Stimulated activated effector memory CD8-positive, alpha-beta T cell treated with anti-CD3 and anti-CD28 coated beads, Interleukin-12 subunit alpha, Interleukin-12 subunit beta, amount 100 ng/mL, for 72 hours (primary cell): ENCODE data around the gene PKN3.

Experiments
- ATAC-seq: fragments of 150-1000 bp; cut with Tn5 transposase; 2 replicates; pipeline ENCODE4 v1.10.0; 2021
- DNase-seq, 2 donors: peaks; one replicate each; pipeline ENCODE4 v3.0.0; 2021 to 2022; ENCODE audit warnings: low spot score in 2 of 2
- H3K27ac Mint-ChIP-seq: one replicate; pipeline ENCODE4 v1.8.0; 2022; ENCODE audit warnings: mild to moderate bottlenecking, mixed read lengths
- H3K36me3 Mint-ChIP-seq: one replicate; pipeline ENCODE4 v1.8.0; 2022; ENCODE audit warnings: mild to moderate bottlenecking, mixed read lengths
- H3K4me1 Mint-ChIP-seq: one replicate; pipeline ENCODE4 v1.8.0; 2022; ENCODE audit warnings: mixed read lengths
- H3K4me3 Mint-ChIP-seq: one replicate; pipeline ENCODE4 v1.8.0; 2022; ENCODE audit warnings: mild to moderate bottlenecking, mixed read lengths
- H3K9me3 Mint-ChIP-seq: one replicate; pipeline ENCODE4 v1.8.0; 2022; ENCODE audit warnings: mixed read lengths

The PKN3 gene

DNA sequence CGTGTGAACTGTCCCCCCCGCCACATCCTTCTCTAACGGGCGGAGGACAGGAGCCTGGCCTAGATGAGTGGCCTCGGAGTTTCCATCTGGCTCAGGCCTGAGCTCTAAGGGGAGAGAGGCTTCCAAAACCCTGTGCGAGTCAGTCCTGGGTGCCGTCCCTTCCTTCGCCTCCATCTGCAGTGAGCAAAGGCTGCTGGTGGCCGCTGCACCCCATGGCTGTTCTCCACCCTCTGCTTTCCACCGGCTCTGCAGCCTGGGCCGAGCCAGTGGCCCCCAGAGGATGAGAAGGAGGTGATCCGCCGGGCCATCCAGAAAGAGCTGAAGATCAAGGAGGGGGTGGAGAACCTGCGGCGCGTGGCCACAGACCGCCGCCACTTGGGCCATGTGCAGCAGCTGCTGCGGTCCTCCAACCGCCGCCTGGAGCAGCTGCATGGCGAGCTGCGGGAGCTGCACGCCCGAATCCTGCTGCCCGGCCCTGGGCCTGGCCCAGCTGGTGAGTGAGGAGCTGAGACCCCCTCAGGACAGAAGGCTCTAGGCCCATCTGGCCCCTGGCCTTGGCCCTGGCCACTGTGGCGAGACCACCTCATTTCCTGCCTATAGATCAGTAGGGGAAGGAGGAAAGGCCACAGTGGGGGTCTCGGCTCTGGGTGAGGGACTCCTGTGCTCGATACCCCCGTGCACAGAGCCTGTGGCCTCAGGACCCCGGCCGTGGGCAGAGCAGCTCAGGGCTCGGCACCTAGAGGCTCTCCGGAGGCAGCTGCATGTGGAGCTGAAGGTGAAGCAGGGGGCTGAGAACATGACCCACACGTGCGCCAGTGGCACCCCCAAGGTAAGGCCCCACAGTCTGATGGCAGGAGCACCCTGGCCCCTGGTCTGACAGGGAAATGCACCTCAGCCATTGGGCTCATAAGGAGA is 3.0 kb downstream of the PKN3 start:
- DNase-seq (no peak), ATAC-seq (no peak)
- Mint-ChIP-seq H3K4me1 (peaks cover 20% of the 10 kb centered on the region), H3K4me3 (no peak overlapping the region), H3K36me3 (peaks cover 12% of the 10 kb centered on the region), H3K9me3 (no peaks in the 10 kb centered on the region), H3K27ac (no peak overlapping the region)

DNA sequence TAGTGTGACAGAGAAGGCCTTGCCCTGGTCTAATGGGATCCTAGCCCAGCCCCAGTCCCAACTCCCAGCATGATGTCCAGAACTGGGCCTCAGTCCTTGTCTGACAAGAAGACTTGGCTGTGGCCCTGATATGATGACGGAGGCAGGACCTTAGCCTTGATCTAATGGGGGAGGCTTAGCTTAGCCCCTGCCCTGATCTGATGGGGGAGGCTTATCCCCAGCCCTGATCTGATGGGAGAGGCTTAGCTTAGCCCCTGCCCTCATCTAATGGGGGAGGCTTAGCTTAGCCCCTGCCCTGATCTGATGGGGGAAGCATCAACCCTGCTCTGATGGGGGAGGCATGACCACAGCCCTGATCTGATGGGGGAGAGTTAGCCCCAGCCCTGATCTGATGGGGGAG is 3.7 kb downstream of the PKN3 start:
- H3K27ac Mint-ChIP-seq: no peak overlapping the region
- no peak for ATAC-seq
- H3K36me3 Mint-ChIP-seq: peaks cover 12% of the 10 kb centered on the region

DNA sequence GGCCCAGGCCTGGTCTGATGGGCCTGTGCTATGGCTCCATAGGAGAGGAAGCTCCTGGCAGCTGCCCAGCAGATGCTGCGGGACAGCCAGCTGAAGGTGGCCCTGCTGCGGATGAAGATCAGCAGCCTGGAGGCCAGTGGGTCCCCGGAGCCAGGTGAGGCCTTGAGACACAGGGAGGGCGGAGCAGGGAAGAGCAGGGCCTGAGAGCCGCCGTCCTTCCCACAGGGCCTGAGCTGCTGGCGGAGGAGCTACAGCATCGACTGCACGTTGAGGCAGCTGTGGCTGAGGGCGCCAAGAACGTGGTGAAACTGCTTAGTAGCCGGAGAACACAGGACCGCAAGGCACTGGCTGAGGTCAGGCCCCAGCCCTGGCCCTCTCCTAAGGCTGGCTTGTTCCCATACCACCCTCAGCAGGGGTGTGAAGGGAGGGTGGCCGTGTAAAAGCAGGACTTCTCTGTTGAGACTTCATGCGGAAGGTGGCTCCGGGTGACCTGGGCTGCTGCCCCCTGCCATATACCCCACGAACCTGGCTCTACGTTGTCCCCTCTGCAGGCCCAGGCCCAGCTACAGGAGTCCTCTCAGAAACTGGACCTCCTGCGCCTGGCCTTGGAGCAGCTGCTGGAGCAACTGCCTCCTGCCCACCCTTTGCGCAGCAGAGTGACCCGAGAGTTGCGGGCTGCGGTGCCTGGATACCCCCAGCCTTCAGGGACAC is 4.5 kb downstream of the PKN3 start:
- Mint-ChIP-seq H3K4me3 (no peak overlapping the region), H3K9me3 (no peaks in the 10 kb centered on the region), H3K36me3 (peaks cover 12% of the 10 kb centered on the region), H3K4me1 (peaks cover 12% of the 10 kb centered on the region), H3K27ac (peak overlapping the region; percentile 43)
- DNase-seq (no peak), ATAC-seq (no peak)

More for the DNA sequence above, 3.7 kb downstream of the PKN3 start:
- no peak for DNase-seq
- no peaks in the 10 kb centered on the region for H3K9me3 Mint-ChIP-seq
- peaks cover 20% of the 10 kb centered on the region for H3K4me1 Mint-ChIP-seq
- H3K4me3 Mint-ChIP-seq: no peak overlapping the region

DNA sequence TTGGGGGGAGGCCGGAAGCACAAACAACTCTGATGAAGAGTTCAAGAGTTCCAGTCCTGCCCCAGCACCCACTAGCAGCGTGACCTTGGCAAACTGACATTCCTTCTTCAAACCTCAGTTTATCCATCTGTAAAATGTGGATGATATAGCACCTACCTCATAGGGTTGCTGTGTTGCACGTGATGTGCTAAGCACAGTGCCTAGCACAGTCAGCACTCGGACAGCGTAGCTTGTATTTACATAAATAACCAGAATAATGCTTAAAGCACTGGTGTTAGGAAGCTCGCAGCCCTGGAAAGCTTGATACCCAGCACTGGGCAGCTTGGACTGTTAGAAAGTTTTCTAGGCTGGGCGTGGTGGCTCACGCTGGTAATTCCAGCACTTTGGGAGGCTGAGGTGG is 5.1 kb downstream of the PKN3 start:
- Mint-ChIP-seq H3K36me3 (peaks cover 6% of the 10 kb centered on the region), H3K9me3 (no peaks in the 10 kb centered on the region), H3K4me3 (no peak overlapping the region), H3K27ac (no peak overlapping the region), H3K4me1 (peaks cover 8% of the 10 kb centered on the region)
- DNase-seq (no peak), ATAC-seq (no peak)

DNA sequence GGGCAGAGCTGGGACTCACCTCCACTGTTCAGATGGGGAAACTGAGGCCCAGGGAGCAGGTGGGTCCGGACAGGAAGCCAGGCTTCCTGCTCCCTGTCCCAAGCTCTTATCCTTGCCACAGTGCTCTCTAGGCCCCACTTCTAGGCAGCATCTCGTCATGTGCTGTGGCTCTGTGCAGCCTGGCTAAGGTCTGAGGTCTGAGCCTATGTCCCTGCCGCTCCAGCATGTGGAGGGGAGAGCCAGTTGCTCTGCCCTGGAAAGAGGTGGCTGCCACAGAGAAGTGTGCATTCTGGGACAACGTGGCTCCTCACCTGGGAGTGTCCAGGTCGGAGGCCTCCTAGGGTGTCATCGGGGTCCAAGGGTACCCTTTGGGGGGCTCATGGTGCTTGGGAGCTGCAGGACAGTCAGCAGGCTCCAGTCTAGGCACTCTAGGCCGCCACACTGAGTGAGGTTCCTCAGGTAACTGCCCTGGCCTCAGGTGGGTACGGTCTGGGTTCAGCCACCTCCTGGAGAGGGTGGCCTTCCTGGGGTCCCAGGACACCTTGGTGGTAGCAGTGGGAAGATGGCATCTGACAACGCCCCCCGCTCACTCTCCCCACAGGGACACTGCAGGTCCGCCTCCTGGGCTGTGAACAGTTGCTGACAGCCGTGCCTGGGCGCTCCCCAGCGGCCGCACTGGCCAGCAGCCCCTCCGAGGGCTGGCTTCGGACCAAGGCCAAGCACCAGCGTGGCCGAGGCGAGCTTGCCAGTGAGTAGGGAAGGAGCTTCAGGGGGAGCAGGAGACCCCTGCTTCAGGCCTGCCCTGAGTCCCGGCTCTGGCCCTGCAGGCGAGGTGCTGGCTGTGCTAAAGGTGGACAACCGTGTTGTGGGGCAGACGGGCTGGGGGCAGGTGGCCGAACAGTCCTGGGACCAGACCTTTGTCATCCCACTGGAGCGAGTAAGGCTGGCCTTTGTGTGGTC is 10.4 kb downstream of the PKN3 start:
- Mint-ChIP-seq H3K9me3 (no peaks in the 10 kb centered on the region), H3K36me3 (no peaks in the 10 kb centered on the region), H3K4me1 (no peaks in the 10 kb centered on the region), H3K4me3 (no peak overlapping the region), H3K27ac (no peak overlapping the region)
- ATAC-seq (peak; percentile 9), DNase-seq (no peak)

DNA sequence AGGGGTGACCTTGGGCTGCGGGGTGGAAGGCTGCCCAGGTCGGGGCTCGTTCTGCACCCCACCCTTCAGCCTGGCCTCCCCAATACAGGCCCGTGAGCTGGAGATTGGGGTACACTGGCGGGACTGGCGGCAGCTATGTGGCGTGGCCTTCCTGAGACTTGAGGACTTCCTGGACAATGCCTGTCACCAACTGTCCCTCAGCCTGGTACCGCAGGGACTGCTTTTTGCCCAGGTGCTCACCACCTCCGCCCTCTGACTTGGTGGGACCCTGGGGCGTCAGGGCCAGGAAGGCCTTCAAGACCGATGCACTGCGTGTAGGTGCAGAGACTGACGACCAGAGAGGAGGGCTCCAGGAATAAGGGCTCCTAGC is 11.1 kb downstream of the PKN3 start:
- DNase-seq (no peak), ATAC-seq (no peak)
- H3K9me3 Mint-ChIP-seq: no peaks in the 10 kb centered on the region
- H3K27ac Mint-ChIP-seq: no peak overlapping the region
- no peak overlapping the region for H3K4me3 Mint-ChIP-seq
- no peaks in the 10 kb centered on the region for H3K36me3 Mint-ChIP-seq
- no peaks in the 10 kb centered on the region for H3K4me1 Mint-ChIP-seq

DNA sequence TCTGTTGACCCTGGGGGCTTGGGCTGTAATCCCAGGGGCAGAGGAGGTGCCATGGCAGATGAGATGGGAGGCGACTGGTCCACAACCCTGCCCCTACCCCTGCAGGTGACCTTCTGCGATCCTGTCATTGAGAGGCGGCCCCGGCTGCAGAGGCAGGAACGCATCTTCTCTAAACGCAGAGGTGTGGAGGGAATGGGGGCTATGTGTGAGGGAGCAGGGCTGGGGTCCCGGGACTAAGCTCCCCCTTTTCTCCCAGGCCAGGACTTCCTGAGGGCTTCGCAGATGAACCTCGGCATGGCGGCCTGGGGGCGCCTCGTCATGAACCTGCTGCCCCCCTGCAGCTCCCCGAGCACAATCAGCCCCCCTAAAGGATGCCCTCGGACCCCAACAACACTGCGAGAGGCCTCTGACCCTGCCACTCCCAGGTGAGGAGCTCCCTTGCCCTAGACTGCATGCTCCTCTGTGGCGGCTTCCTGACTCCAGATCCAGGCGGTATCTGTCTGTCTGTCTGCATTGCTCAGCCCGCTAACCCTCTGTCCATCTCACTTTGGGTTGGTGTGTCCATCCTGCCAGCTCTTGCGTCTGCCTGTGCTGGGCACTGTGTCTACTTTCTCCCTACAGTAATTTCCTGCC is 11.8 kb downstream of the PKN3 start:
- Mint-ChIP-seq H3K27ac (no peak overlapping the region), H3K9me3 (no peaks in the 10 kb centered on the region), H3K4me3 (no peak overlapping the region), H3K36me3 (no peaks in the 10 kb centered on the region), H3K4me1 (no peaks in the 10 kb centered on the region)
- ATAC-seq (no peak), DNase-seq (no peak)

DNA sequence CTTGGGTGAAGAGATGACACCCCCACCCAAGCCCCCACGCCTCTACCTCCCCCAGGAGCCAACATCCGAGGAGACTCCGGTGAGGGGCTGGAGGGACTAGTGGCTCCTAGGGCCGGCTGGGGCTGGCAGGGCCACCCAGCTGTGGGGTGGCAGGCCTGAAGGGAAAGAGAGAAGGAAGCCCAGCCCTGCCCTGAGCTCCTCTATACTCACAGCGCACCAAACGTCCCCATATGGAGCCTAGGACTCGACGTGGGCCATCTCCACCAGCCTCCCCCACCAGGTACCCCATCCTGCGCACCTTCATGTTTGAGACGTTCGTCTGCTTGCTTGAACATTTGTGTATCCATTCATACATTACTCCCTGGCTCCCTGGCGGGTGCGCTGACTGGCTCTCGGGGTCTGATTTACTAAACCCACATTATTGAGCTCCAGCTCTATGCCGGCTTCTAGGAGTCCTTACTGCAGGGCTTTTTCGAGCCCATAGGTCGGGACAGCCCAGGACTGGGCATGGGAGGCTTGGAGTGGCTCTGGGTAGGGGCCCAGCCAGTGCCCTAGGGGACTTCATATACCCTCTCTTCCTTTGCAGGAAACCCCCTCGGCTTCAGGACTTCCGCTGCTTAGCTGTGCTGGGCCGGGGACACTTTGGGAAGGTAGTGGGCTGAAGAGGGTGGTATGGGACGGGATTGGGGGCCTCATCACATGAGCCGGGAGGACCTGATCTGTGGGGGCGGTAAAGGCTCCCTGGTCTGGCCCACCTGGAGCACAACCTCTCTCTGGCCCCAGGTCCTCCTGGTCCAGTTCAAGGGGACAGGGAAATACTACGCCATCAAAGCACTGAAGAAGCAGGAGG is 12.5 kb downstream of the PKN3 start:
- Mint-ChIP-seq H3K4me3 (no peak overlapping the region), H3K36me3 (peaks cover 6% of the 10 kb centered on the region), H3K27ac (no peak overlapping the region), H3K4me1 (no peaks in the 10 kb centered on the region), H3K9me3 (no peaks in the 10 kb centered on the region)
- ATAC-seq: no peak
- DNase-seq: no peak

DNA sequence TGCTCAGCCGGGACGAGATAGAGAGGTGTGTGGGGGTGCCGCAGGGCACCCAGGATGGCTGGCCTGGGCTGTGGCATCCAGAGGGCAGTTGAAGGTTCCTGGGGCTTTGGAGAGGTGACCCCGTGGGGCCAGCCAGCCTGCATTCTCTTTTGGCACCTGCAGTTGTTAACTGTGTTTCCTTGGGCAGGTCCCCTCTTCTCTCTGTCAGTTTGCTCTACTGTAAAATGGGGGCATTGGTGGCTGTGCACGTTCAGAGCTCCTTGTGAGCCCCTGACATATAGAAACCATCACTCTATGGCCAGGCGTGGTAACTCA is 13.1 kb downstream of the PKN3 start:
- H3K9me3 Mint-ChIP-seq: no peaks in the 10 kb centered on the region
- ATAC-seq (no peak), DNase-seq (no peak)
- no peak overlapping the region for H3K4me3 Mint-ChIP-seq
- H3K27ac Mint-ChIP-seq: no peak overlapping the region
- peaks cover 12% of the 10 kb centered on the region for H3K36me3 Mint-ChIP-seq
- no peaks in the 10 kb centered on the region for H3K4me1 Mint-ChIP-seq

DNA sequence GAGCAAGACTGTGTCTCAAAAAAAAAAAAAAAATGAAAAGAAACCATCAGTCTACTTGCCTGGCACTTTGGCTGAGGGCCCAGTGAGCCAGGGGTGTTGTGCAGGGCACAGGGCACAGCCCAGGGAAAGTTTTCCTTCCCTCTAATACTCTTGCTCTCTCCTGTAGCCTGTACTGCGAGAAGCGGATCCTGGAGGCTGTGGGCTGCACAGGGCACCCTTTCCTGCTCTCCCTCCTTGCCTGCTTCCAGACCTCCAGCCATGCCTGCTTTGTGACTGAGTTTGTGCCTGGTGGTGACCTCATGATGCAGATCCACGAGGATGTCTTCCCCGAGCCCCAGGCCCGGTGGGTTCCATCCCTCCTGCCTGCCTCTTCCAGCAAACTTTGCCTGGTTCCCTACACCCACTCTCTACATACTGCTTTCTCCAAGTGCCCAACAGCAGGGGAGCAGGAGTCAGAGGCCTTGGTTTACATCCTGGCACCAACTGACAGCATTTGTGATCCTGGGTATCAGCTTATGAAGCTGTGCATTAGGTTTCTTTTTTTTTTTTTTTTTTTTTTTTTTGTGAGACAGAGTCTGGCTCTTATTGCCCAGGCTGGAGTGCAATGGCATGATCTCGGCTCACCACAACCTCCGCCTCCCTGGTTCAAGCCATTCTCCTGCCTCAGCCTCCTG is 14.4 kb downstream of the PKN3 start:
- no peak for ATAC-seq

DNA sequence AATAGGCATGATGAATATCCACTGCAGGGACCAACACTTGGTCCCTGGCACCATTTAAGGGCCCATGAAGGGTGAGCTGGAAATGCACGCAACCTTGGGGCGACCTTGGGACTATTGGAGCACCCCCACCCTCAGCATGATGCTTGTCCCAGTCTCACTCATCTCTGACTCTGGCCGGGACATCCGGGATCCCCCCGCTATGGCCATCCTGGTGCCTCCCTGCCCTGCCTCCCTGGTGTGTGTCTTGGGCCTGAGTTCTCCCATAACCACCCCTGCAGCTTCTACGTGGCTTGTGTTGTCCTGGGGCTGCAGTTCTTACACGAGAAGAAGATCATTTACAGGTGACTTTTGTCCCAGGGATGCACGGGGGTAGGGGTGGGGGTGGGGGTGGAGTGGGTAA is 15.7 kb downstream of the PKN3 start:
- peaks cover 23% of the 10 kb centered on the region for H3K36me3 Mint-ChIP-seq
- no peak for ATAC-seq
- H3K27ac Mint-ChIP-seq: no peak overlapping the region

More for the DNA sequence above, 14.4 kb downstream of the PKN3 start:
- H3K36me3 Mint-ChIP-seq: peaks cover 23% of the 10 kb centered on the region
- no peaks in the 10 kb centered on the region for H3K9me3 Mint-ChIP-seq
- H3K4me1 Mint-ChIP-seq: peaks cover 1% of the 10 kb centered on the region
- no peak overlapping the region for H3K27ac Mint-ChIP-seq
- H3K4me3 Mint-ChIP-seq: no peak overlapping the region
- DNase-seq: no peak

DNA sequence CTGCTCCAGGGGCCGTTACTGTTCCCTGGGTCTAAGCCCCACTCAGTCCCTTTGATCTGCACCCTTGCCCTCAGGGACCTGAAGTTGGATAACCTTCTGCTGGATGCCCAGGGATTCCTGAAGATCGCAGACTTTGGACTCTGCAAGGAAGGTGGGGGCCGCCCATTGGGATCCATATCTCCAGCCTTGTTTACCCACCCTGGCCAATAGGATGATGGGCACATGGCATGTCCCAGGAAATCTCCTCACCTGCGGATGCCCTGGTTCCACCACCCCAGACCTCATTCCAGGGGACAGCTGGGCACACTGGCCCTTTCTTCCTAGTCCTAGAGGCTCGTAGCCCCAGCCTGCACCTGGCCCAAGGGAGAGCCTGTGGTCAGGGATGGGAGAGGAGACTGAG is 16.2 kb downstream of the PKN3 start:
- Mint-ChIP-seq H3K4me3 (no peak overlapping the region), H3K36me3 (peaks cover 25% of the 10 kb centered on the region), H3K27ac (no peak overlapping the region), H3K9me3 (no peaks in the 10 kb centered on the region), H3K4me1 (peaks cover 19% of the 10 kb centered on the region)
- ATAC-seq: no peak
- no peak for DNase-seq

More for the DNA sequence above, 15.7 kb downstream of the PKN3 start:
- no peak for DNase-seq
- H3K9me3 Mint-ChIP-seq: no peaks in the 10 kb centered on the region
- H3K4me3 Mint-ChIP-seq: no peak overlapping the region
- peaks cover 15% of the 10 kb centered on the region for H3K4me1 Mint-ChIP-seq

DNA sequence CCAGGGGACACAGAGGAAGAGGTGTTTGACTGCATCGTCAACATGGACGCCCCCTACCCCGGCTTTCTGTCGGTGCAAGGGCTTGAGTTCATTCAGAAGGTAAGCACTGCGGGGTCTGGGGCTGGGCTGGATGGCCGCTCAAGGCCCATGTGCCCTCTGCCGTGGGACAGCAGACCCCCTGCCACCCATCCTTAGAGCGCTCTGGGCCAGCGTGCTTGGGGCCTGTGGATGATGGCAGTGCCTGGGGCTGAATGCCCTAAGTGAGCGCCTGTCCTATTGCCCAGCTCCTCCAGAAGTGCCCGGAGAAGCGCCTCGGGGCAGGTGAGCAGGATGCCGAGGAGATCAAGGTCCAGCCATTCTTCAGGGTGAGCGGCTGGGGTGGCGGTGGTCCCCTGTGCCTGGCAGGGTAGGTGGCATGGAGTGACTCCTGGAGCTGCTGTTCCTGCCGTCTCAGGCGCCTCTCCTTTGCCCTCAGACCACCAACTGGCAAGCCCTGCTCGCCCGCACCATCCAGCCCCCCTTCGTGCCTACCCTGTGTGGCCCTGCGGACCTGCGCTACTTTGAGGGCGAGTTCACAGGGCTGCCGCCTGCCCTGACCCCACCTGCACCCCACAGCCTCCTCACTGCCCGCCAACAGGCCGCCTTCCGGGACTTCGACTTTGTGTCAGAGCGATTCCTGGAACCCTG is 17.8 kb downstream of the PKN3 start:
- ATAC-seq (no peak), DNase-seq (no peak)
- Mint-ChIP-seq H3K4me3 (no peak overlapping the region), H3K9me3 (no peaks in the 10 kb centered on the region), H3K4me1 (peaks cover 30% of the 10 kb centered on the region), H3K36me3 (peaks cover 39% of the 10 kb centered on the region), H3K27ac (peak overlapping the region; percentile 17)
